ENCODE data around the gene ASGR2.
"Not testable (repeated sequence)": the region's sequence is repeated elsewhere in the genome, so short reads cannot be mapped to it uniquely, and the experiment has no call there.

The ASGR2 gene

DNA sequence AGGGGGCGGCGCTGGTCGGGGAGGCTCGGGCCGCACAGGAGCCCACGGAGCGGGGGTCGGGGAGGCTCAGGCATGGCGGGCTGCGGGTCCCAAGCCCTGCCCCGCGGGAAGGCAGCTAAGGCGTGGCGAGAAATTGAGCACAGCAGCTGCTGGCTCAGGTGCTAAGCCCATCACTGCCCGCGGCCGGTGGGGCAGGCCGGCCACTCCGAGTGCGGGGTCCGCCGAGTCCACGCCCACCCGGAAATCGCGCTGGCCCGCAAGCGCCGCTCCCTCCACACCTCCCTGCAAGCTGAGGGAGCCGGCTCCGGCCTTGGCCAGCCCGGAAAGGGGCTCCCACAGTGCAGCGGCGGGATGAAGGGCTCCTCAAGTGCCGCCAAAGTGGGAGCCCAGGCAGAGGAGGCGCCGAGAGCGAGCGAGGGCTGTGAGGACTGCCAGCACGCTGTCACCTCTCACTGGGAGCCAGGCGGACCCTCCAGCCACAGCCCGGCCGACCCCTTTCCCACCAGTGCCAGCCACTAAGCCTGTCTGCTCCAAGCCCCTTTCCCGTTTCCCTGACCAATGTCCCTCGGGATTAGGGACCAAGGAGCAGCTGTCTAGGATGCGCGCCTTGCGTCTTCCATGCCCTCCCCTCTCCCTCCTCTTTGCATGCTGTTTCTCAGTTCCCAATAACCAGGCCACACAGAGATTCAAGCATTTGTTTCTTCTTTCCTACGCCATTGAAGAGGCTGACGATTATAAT, 13.8 kb downstream of the ASGR2 start:
- not testable (repeated sequence) for DNase-seq (ENCODE audit: low read depth in 2 of 3, low spot score in 1 of 3)

DNA sequence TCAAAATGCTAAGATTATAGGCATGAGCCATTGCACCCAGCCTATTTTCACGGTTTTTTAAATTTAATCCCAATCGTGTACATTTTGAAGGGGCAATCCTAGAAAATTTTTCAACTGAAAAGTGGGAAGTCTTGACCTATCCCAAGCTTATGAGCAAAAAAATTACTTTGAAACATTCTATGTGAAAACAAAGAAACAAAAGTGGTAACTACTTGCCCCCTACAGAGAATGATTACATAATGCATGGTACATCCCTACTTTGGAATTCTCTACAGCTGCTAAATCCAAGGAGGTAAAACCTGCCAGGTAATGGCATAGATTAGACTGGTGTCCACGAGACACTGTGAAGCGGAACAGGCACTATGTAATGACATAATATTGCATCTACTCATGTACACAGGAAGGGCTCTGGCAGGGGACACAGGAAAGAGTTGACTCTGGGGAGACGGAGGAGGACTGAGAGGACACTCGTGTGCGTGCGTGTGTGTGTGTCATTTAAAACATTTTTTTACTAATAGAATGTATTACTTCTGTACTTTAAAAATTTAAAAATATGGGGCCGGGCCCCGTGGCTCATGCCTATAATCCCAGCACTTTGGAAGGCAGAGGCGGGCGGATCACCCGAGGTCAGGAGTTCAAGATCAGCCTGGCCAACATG, 15.7 kb downstream of the ASGR2 start:
- no peak for DNase-seq (ENCODE audit: low read depth in 2 of 3, low spot score in 1 of 3)

DNA sequence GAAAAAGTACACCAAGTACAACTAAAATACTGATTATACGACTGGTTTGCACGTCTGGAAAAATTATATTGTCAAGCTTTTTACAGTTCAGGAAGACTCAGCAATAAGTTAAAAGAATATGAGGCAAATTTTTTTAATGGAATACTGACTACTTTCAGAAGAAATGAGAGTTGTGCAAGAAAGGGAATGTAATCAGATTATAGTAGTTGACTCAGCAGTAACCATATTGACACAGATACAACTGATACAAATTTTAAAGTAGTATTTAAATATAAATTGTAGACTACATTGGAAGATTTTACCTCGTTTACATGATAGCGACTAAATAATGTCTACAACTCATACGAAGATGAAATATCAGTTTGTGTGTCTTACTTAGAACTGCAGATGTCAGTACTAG, 16.7 kb downstream of the ASGR2 start:
- DNase-seq (ENCODE audit: low read depth in 2 of 3, low spot score in 1 of 3), result no peak

DNA sequence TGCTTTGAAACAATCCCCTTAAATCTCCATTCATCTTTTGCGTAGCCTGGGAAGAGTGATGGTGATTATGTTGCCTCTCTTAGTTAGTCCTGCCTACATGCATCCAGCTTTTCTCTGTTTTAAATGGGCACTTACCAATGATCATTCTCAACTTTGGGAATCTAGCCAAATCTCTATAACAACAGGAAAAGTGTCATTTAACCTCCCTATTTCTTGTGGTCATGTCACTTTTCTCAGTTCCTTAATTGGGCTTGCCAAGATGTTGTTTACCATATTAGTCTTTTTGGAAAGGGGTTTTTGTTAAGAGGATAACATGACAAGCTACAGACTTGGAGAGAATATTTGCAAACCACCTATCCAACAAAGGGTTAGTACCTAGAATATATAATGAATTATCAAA, 19.0 kb downstream of the ASGR2 start:
- no peak for DNase-seq (ENCODE audit: low read depth in 2 of 3, low spot score in 1 of 3)

DNA sequence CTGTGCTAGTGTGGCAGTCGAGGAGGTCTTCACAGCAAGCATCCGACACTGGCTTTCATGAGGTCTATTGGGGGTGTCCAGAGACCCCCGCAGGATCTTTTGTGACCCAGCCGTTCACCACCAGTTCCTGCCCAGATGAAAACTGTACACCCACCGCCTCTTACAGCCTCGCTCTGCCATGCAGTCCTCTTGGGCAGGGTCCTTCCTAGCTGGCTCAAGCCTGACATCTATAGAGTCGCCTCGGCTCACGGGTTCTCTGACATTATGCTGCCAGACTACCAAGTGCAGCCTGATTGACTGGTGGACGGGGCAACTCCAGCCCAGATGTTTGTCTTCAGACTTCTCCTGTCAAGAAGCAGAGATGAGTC, 20.0 kb downstream of the ASGR2 start:
- DNase-seq (ENCODE audit: low read depth in 2 of 3, low spot score in 1 of 3), result no peak

DNA sequence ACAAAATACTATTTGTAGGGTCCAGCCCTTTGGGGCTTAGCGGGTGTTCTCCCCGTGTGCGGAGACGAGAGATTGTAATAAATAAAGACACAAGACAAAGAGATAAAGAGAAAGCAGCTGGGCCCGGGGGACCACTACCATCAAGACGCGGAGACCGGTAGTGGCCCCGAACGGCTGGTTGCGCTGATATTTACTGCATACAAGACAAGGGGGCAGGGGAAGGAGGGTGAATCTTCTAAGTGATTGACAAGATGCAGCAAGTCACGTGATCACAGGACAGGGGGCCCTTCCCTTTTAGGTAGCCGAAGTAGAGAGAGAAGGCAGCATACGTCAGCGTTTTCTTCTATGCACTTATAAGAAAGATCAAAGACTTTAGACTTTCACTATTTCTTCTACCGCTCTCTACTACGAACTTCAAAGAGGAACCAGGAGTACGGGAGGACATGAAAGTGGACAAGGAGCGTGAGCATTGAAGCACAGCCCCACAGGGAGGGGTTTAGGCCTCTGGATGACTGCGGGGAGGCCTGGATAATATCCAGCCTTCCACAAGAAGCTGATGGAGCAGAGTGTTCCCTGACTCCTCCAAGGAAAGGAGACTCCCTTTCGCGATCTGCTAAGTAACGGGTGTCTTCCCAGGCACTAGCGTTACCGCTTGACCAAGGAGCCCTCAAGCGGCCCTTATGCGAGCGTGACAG, 23.2 kb downstream of the ASGR2 start:
- not testable (repeated sequence) for DNase-seq (ENCODE audit: low read depth in 2 of 3, low spot score in 1 of 3)

DNA sequence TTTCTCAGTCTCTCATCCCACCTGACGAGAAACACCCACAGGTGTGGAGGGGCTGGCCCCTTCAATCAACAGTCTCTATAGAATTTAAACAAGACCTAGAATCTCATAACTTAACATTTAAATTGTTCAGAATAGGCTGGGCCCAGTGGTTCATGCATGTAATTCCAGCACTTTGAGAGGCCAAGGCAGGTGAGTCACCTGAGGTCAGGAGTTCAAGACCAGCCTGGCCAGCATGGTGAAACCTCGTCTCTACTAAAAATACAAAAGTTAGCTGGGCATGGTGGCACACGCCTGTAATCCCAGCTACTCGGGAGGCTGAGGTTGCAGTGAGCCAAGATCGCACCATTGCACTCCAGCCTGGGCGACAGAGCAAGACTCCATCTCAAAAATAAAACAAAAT, 25.1 kb downstream of the ASGR2 start:
- DNase-seq (ENCODE audit: low read depth in 2 of 3, low spot score in 1 of 3), result not testable (repeated sequence)

DNA sequence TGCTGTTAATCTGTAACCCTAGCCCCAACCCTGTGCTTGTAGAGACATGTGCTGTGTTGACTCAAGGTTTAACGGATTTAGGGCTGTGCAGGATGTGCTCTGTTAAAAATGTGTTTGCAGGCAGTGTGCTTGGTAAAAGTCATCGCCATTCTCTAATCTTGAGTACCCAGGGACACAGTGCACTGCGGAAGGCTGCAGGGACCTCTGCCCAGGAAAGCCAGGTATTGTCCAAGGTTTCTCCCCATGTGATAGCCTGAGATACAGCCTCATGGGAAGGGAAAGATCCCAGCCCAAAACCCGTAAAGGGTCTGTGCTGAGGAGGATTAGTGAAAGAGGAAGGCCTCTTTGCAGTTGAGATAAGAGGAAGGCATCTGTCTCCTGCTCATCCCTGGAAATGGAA, 26.2 kb downstream of the ASGR2 start:
- not testable (repeated sequence) for DNase-seq (ENCODE audit: low read depth in 2 of 3, low spot score in 1 of 3)

DNA sequence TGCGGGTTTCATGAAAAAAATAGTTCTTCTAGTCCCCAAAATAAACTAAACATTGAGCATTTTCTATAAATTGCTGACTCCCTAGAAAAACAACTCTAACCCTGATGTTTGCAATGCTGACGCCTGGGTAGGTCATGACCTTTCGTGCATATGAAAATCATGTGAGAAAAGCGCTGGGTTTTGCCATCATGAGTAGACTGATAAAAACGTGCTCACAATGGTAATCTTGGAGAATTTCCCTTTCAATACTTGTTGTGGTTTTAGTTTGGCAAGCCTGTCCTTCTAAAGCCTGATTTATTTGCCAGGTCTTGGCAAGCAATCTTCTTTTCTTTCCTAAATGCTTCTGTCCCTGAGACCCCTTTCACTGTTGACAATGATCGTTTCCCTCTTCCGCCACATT, 30.5 kb downstream of the ASGR2 start:
- no peak for DNase-seq (ENCODE audit: low read depth in 2 of 3, low spot score in 1 of 3)

DNA sequence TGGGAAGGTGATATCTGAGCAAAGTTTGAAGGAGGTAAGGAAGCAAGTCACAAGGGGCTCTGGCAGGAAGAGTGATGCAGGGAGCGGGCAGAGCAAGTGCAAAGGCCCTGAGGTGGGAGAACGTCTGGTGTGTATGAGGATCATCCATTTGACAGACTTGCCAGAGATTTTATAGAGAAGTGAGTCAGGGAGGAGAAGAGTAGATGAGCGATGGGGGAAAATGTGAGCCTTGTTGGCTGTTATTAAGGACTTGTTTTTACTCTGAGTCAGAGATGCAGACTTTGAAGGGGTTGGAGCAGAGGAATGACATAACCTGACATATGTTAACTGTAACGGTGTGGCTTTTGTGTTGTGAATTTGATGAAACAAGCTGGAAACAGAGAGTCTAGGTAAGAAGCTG, 31.0 kb downstream of the ASGR2 start:
- no peak for DNase-seq (ENCODE audit: low read depth in 2 of 3, low spot score in 1 of 3)

DNA sequence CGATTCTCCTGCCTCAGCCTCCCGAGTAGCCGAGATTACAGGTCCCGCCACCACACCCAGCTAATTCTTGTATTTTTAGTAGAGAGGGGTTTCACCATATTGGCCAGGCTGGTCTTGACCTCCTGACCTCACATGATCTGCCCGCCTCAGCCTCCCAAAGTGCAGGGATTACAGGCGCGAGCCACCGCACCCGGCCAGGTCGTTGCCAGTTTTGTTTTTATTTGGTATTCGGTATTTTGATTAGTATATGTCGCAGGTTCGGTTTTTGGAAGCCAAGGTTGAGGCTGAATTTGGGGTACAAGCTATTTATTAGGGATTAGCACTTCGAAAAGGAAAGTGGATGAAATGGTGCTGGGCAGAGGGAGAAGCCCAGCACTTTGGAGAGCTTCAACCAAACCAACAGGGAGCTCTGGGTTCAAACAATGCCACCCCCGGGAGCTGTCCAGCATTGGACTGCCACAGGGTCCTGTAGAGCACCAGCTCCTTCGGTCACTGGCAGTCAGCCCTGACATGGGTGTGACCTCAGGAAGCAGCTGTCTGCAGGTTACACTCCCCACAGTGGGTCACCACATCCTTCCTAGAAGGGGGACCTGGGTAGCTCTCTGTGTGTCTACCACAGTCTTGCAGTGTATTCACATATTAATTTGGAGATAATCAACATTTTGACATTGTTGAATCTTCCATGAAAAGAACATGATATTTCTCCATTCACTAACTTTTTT, 33.1 kb downstream of the ASGR2 start:
- no peak for DNase-seq (ENCODE audit: low read depth in 2 of 3, low spot score in 1 of 3)

DNA sequence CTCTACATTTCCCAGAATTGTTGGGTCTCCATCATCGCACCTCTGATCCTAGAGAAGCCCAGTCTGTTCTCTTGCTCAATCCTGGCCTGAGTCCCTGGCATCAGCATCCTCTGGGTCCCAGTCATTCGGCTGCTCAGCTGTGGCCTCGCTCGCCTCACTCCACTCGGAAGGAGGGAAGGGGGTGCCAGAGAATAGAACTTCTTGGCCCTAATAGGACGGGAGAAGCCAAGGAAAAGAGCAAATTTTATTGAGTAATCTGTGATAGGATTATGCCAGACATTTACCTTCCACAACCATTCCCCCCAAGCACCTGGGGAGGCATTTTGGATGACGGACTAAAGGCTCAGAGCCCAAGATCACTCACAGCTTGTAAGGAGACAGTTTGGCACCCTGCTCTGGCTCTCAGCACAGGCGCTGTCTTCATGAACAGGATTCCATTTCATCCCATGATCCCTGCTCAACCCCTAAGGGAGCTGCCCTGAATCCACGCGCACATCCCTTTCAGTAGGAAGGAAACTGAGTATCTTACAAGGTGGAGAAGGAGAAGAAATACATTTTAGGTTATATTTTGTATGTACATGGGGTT, 34.1 kb downstream of the ASGR2 start:
- DNase-seq (ENCODE audit: low read depth in 2 of 3, low spot score in 1 of 3), result no peak

DNA sequence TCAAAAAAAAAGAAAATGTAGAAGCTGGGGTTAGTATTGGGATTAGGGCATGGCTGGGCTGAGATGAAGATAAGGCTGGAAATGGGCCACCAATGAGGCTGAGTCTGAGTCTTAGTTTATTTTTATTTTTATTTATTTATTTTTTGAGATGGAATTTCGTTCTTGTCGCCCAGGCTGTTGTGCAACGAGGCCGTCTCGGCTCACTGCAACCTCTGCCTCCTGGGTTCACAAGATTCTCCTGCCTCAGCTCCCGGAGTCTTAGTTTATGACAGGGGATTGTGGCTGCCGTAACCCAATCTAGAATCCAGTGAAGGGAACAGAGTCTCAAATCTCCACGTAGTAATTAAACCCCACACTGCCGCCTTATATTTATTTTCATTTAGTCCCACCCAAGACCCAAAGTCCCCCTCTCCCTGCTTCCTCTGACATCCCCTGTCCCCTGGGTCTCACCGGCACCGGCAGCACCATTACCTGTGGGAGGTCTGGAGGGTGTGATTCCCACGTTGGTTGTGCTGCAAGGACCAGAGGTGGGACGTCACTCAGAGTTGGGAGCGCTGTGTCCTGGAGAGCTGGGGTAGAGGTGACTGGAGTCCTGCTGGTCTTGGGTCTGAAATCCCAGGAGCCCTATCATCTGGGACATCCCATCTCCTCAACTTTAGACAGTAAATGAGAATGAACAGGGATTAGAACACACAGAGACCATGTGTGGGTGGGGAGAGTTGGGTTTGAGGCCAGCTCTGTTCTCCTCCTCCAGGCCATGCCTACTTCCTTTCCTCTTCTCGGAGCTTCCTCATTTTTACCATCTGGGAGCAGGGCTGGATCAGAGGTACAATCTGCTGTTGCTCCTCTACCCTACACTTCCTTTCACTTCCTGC, 34.8 kb downstream of the ASGR2 start, which contains the start of gene CLEC10A:
Gene CLEC10A (minus strand): TSS at position 671 of the 875 bp plus-strand sequence. CDS start 1,439 bp downstream, outside the sequence.
- no peak for DNase-seq (ENCODE audit: low read depth in 2 of 3, low spot score in 1 of 3)

DNA sequence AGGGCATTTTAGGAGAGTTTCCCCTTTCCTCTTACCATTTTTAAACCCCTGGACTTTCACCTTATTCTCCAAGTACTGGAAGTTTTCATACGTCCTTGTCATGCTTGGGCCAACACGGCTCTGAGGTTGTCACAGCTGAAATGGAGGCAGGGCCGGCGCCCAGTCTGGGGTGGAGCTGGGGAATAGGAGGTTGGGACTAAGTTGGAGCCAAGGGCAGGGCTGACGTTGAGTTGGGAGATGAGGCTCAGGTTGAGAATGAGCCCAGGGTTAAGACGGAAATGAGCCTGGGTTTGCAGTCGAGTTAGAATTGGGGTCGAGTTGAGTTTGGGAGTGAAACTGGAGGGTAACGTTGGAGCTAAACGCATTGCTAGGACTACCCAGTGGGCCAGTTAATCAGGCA, 35.9 kb downstream of the ASGR2 start:
- no peak for DNase-seq (ENCODE audit: low read depth in 2 of 3, low spot score in 1 of 3)

DNA sequence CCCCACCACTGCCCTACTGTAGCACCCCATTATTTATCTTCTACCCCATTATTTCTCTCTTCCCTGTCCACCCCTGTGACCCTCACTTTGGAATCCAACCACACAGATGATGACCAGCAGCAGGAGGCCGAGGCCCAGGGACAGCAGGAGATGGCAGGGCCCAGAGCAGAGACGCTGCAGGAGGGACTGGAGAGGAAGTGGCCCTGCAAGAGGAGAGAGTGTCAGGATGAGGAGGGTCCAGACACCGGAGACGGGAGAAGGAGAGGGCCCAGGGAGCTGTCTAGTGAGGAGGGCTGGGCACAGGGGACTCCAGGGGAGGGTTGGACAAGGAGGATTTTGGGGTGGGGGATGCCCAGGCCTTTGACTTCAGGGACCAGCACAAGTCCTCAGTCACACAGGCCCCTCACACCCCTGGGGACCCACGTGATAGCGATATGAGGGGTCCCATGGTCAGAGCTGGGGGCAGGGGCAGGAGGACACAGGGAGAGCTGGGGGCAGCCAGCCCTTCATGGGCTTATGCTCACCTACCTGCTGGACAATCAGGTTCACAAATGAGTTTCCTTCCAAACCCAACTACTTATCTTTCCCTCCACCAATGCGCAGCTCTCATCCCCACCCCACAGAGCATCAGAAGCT, 36.6 kb downstream of the ASGR2 start:
- no peak for DNase-seq (ENCODE audit: low read depth in 2 of 3, low spot score in 1 of 3)

DNA sequence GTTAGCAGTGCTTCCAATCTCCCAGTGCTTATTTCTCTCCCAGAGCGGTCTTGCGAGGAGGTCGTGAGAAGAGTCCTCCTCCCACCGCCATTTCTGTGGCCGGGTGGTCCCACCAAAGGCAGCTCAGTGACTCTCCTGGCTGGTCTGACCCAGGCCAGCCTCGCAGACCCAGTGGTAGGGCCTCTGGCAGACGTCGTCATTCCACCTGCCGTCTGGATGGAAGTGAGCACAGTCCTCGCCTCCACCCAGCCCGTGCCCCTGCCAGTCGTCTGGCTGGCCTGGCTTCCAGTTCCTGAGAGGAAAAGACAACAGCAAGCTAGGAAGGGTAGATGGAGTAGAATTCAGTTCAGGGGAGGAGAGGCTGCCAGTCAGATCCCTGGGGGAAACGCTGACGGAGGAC, 39.7 kb downstream of the ASGR2 start:
- no peak for DNase-seq (ENCODE audit: low read depth in 2 of 3, low spot score in 1 of 3)

DNA sequence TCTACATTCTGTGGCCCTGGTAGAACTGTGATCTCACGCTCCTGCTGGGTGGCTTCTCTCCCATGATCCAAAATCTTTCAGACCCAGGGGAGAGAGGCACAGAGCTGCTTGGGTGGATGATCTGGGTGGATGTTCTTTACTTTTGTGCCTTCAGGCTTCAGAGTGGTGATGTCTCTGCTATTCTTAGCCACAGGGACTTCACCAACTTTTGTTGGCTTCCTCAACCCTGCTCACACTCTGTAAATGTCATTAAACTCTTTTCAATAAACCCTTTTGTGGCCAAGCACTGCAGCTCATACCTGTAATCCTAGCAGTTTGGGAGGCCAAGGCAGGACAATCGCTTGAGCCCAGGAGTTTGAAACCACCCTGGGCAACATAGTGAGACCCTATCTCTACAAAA, 42.2 kb downstream of the ASGR2 start:
- no peak for DNase-seq (ENCODE audit: low read depth in 2 of 3, low spot score in 1 of 3)

DNA sequence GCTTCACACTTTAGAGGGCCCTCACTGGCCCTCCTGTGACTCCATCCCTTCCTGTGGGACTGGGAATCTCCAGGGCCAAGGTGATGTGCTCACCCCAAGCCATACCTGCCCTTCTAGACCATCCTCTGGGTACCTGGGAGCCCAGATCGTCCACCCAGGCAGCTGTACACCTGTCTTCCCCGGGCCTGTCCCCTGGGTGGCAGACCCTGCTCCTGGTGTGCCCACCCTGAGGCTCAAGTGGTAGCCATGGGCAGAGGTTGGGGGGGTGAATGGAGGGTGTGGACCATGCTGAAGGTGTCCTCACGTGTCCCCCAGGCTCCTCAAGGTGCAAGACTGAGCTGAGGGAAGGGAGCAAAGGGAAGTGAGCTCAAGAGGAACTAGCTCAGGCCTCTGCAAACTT, 43.9 kb downstream of the ASGR2 start:
- no peak for DNase-seq (ENCODE audit: low read depth in 2 of 3, low spot score in 1 of 3)

DNA sequence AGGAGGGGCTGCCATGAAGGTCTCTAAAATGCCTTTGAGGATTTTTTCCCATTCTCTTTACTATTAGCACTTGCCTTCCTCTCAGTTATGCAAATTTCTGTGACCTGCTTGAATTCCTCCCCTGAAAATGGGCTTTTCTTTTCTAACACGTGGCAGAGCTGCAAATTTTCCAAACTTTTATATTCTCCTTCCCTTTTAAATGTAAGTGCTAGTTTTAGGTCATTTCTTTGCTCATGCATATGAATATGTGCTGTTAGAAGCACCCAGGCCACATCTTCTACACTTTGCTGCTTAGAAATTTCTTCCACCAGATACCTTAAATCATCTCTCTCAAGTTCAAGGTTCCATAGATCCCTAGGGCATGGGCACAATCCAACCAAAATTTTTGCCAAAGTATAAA, 46.4 kb downstream of the ASGR2 start:
- no peak for DNase-seq (ENCODE audit: low read depth in 2 of 3, low spot score in 1 of 3)

DNA sequence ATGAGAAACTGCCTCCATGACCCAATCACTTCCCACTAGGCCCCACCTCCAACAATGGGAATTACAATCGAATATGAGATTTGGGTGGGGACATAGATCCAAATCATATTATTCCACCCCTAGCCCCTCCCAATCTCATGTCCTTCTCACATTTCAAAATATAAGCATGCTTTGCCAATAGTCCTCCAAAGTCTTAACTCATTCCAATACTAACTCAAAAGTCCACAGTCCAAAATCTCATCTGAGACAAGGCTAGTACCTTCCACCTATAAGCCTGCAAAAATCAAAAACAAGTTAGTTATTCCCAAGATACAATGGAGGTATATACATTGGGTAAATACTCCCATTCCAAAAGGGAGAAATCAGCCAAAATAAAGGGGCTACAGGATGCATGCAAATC, 47.4 kb downstream of the ASGR2 start:
- no peak for DNase-seq (ENCODE audit: low read depth in 2 of 3, low spot score in 1 of 3)

Measured in stimulated activated CD4-positive, alpha-beta T cell treated with anti-CD3 and anti-CD28 coated beads, Interleukin-12 subunit alpha, Interleukin-12 subunit beta, amount 100 ng/mL, for 48 hours (primary cell).